Measurements from ENCODE around the gene ACTG2. TPM values are rescaled to one million over a fixed set of nuclear protein-coding genes. Genes with fewer than 3 reads are reported as not detected.

The ACTG2 gene
- total and polyA plus RNA-seq, 2 donors from 2014 or later: 6.6 to 13.7 TPM

DNA sequence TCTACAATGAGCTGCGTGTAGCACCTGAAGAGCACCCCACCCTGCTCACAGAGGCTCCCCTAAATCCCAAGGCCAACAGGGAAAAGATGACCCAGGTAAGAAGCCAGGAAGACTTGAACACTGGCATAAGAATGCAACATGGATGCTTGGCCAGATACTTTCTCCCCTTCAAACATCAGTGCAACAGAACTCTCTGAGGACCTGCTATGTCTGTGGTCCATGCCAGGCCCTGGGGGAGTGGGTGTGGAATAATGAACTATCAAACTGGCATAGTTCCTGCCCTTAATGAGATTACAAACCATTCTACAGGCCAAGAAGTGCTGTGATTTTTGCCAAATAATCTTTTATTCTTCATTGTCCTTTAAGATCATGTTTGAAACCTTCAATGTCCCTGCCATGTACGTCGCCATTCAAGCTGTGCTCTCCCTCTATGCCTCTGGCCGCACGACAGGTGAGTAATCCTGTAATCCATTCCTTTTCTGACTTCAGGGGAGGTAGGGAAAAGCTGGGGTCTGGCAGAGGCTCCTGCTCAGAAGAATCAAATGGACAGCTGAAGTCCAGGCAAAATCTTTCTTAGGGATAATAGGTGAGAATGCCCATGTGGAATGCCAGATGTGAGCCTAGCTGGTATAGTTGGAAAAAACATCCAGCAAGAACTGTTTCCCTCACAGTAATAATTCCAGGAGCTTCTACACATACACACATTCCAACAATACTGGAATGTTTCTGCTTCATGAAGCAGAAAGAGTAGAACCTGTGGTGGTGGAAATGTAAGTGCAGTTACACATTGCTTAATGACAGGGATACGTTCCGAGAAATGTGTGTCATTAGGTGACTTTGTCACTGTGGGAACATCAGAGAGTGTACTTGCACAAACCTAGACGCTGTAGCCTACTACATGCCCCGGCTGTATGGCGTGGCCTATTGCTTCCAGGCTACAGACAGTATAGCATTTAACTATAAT, 16.2 kb downstream of the ACTG2 start:
- no peak overlapping the region for H3K27ac ChIP-seq (ENCODE audit: low read depth in 2 of 2, low read length in 2 of 2)

DNA sequence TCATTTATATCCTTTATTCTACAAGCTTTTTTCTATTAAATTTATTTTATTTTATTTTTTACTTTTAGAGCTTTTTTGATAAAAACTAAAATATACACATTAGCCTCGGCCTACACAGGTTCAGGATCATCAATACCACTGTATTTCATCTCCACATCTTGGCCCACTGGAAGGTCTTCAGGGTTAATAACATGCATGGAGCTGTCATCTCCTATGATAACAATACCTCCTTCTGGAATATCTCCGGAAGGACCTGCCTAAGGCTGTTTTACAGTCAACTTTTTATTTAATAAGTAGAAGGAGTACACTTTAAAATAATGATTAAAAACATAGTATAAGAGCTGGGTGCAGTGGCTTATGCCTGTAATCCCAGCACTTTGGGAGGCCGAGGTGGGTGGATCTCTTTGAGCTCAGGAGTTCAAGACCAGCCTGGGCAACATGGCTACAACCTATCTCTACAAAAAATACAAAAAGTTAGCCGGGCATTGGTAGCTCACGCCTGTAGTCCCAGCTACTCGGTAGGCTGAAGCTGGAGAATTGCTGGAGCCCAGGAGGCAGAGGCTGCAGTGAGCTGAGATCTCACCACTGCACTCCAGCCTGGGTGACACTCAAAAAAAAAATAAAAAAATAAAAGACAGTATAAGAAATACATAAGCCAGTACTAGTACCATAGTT, 18.2 kb downstream of the ACTG2 start:
- intact Hi-C loops (cut with DNase I): no loop called here
- FAIRE-seq (no peak), DNase-seq (no peak)
- Histone ChIP-seq H3K4me3 (ENCODE audit: low read length in 3 of 3) (no peak overlapping the region), H3K36me3 (ENCODE audit: control insufficient read depth in 2 of 3, insufficient read depth in 3 of 3, low read length in 3 of 3) (no peaks in the 10 kb centered on the region), H3K9me3 (ENCODE audit: control insufficient read depth in 2 of 3, insufficient read depth in 1 of 3, low read length in 3 of 3) (no peaks in the 10 kb centered on the region), H3K27me3 (ENCODE audit: control insufficient read depth, insufficient read depth, low read length) (no peaks in the 10 kb centered on the region), H3K27ac (ENCODE audit: low read depth in 2 of 2, low read length in 2 of 2) (no peak overlapping the region), H3K4me1 (ENCODE audit: control insufficient read depth in 2 of 3, insufficient read depth in 2 of 3, low read depth in 1 of 3, low read length in 3 of 3) (peaks cover 0 to 9% (median 4%) of the 10 kb centered on the region in 3 donors), H3K9ac (ENCODE audit: low read length in 3 of 3) (no peak overlapping the region)
- TF ChIP-seq, protein P1, sequence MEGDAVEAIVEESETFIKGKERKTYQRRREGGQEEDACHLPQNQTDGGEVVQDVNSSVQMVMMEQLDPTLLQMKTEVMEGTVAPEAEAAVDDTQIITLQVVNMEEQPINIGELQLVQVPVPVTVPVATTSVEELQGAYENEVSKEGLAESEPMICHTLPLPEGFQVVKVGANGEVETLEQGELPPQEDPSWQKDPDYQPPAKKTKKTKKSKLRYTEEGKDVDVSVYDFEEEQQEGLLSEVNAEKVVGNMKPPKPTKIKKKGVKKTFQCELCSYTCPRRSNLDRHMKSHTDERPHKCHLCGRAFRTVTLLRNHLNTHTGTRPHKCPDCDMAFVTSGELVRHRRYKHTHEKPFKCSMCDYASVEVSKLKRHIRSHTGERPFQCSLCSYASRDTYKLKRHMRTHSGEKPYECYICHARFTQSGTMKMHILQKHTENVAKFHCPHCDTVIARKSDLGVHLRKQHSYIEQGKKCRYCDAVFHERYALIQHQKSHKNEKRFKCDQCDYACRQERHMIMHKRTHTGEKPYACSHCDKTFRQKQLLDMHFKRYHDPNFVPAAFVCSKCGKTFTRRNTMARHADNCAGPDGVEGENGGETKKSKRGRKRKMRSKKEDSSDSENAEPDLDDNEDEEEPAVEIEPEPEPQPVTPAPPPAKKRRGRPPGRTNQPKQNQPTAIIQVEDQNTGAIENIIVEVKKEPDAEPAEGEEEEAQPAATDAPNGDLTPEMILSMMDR (IDR thresholded peaks at IDR 0.05; ENCODE audit: borderline replicate concordance, extremely low read depth, insufficient read depth): no peak

More for the DNA sequence above, 16.2 kb downstream of the ACTG2 start:
- no peaks in the 10 kb centered on the region for H3K27me3 ChIP-seq (ENCODE audit: control insufficient read depth, insufficient read depth, low read length)
- TF ChIP-seq, protein P1 (IDR thresholded peaks at IDR 0.05; ENCODE audit: borderline replicate concordance, extremely low read depth, insufficient read depth): no peak
- peak in 3 of 5 donors; percentile 11 to 71 (median 60) for DNase-seq
- FAIRE-seq: no peak
- no peak overlapping the region for H3K9ac ChIP-seq (ENCODE audit: low read length in 3 of 3)
- peaks cover 0 to 9% (median 4%) of the 10 kb centered on the region in 3 donors for H3K4me1 ChIP-seq (ENCODE audit: control insufficient read depth in 2 of 3, insufficient read depth in 2 of 3, low read depth in 1 of 3, low read length in 3 of 3)
- intact Hi-C loops (cut with DNase I): no loop called here
- no peak overlapping the region for H3K4me3 ChIP-seq (ENCODE audit: low read length in 3 of 3)
- H3K36me3 ChIP-seq (ENCODE audit: control insufficient read depth in 2 of 3, insufficient read depth in 3 of 3, low read length in 3 of 3): no peaks in the 10 kb centered on the region
- H3K9me3 ChIP-seq (ENCODE audit: control insufficient read depth in 2 of 3, insufficient read depth in 1 of 3, low read length in 3 of 3): no peaks in the 10 kb centered on the region

DNA sequence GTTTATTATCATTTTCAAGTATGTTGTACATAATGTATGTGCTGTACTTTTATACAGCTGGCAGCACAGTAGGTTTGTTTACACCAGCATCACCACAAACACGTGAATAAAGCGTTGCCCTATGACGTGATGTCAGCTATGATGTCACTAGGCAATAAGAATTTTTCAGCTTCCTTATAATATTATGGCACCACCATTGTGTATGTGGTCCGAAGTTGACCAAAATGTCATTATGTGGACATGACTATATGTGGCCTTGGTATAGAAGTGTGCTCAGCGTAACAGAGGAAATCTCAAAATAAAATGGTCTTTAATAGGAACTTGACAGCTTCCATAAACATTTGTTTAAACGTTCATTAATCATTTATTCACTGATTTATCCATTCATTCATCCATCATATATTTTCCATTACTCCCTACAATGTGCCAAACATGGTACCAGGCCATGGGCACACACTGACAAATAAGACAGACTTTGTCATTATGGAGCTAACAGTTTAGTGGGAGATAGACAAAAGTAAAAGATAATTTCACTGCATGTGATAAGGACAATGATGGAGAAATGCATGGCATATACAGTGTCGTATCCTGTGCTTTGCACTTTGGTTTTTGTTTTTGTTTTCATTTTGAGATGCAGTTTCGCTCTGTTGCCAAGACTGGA, 18.9 kb downstream of the ACTG2 start:
- Histone ChIP-seq H3K27me3 (ENCODE audit: control insufficient read depth, insufficient read depth, low read length) (no peaks in the 10 kb centered on the region), H3K9me3 (ENCODE audit: control insufficient read depth in 2 of 3, insufficient read depth in 1 of 3, low read length in 3 of 3) (no peaks in the 10 kb centered on the region), H3K4me3 (ENCODE audit: low read length in 3 of 3) (no peak overlapping the region), H3K27ac (ENCODE audit: low read depth in 2 of 2, low read length in 2 of 2) (no peak overlapping the region), H3K4me1 (ENCODE audit: control insufficient read depth in 2 of 3, insufficient read depth in 2 of 3, low read depth in 1 of 3, low read length in 3 of 3) (peaks cover 0 to 9% (median 4%) of the 10 kb centered on the region in 3 donors), H3K36me3 (ENCODE audit: control insufficient read depth in 2 of 3, insufficient read depth in 3 of 3, low read length in 3 of 3) (no peaks in the 10 kb centered on the region), H3K9ac (ENCODE audit: low read length in 3 of 3) (no peak overlapping the region)
- no peak for FAIRE-seq
- no peak for DNase-seq
- intact Hi-C loops (cut with DNase I): no loop called here
- TF ChIP-seq, protein P1 (IDR thresholded peaks at IDR 0.05; ENCODE audit: borderline replicate concordance, extremely low read depth, insufficient read depth): no peak
